ENCODE measurements around the gene MRPL23.

The MRPL23 gene

GRCh38 chr11:1989953-1990352 is 42.8 kb downstream of the MRPL23 start:
- H3K27me3 ChIP-seq, result no peaks in the 10 kb centered on the region
- H3K36me3 ChIP-seq, result no peaks in the 10 kb centered on the region
- TF ChIP-seq Cebpa-rat (IDR thresholded peaks at IDR 0.05), result no peak
- H3K9ac ChIP-seq, result no peak overlapping the region
- no peaks in the 10 kb centered on the region for H4K20me1 ChIP-seq
- no peak overlapping the region for H3K4me3 ChIP-seq
- H3K27ac ChIP-seq, result no peak overlapping the region
- no peaks in the 10 kb centered on the region for H3K9me3 ChIP-seq
- no peak overlapping the region for H3K4me2 ChIP-seq
- H3K4me1 ChIP-seq, result no peaks in the 10 kb centered on the region

GRCh38 chr11:1990872-1991578 is 43.9 kb downstream of the MRPL23 start:
- Histone ChIP-seq H4K20me1 (no peaks in the 10 kb centered on the region), H3K27ac (no peak overlapping the region)

GRCh38 chr11:1992111-1992510 is 45.0 kb downstream of the MRPL23 start:
- Histone ChIP-seq H3K36me3 (no peaks in the 10 kb centered on the region), H3K9me3 (no peaks in the 10 kb centered on the region), H3K4me3 (no peak overlapping the region), H4K20me1 (no peaks in the 10 kb centered on the region), H3K9ac (no peak overlapping the region), H3K27me3 (no peaks in the 10 kb centered on the region), H3K27ac (no peak overlapping the region), H3K4me1 (no peaks in the 10 kb centered on the region), H3K4me2 (no peak overlapping the region)
- no peak for TF ChIP-seq Cebpa-rat (IDR thresholded peaks at IDR 0.05)

More at GRCh38 chr11:1990872-1991578, 43.9 kb downstream of the MRPL23 start:
- no peak overlapping the region for H3K4me2 ChIP-seq
- no peaks in the 10 kb centered on the region for H3K4me1 ChIP-seq
- no peak overlapping the region for H3K4me3 ChIP-seq
- no peaks in the 10 kb centered on the region for H3K9me3 ChIP-seq
- no peaks in the 10 kb centered on the region for H3K36me3 ChIP-seq
- TF ChIP-seq Cebpa-rat (IDR thresholded peaks at IDR 0.05), result no peak
- H3K27me3 ChIP-seq, result no peaks in the 10 kb centered on the region
- no peak overlapping the region for H3K9ac ChIP-seq

- no peaks in the 10 kb centered on the region for H3K27me3 ChIP-seq
- TF ChIP-seq Cebpa-rat (IDR thresholded peaks at IDR 0.05), result no peak
- H3K27ac ChIP-seq, result no peak overlapping the region
- no peak overlapping the region for H3K9ac ChIP-seq
- H3K4me1 ChIP-seq, result no peaks in the 10 kb centered on the region
- no peaks in the 10 kb centered on the region for H4K20me1 ChIP-seq
- no peak overlapping the region for H3K4me2 ChIP-seq
- H3K4me3 ChIP-seq, result no peak overlapping the region
- H3K9me3 ChIP-seq, result no peaks in the 10 kb centered on the region
- no peaks in the 10 kb centered on the region for H3K36me3 ChIP-seq
Observed at GRCh38 chr11:1994121-1994520, 47.0 kb downstream of the MRPL23 start.

GRCh38 chr11:1997755-1998154 is 50.6 kb downstream of the MRPL23 start, which contains the start of gene H19:
Gene H19, minus strand, starts transcription at chr11:1997842.
- H3K9me3 ChIP-seq, result no peaks in the 10 kb centered on the region
- no peaks in the 10 kb centered on the region for H3K27me3 ChIP-seq
- H3K36me3 ChIP-seq, result no peaks in the 10 kb centered on the region
- H3K4me1 ChIP-seq, result no peaks in the 10 kb centered on the region
- H3K27ac ChIP-seq, result no peak within 1 kb of the TSS
- no peaks in the 10 kb centered on the region for H4K20me1 ChIP-seq
- no peak within 1 kb of the TSS for H3K4me3 ChIP-seq
- no peak for TF ChIP-seq Cebpa-rat (IDR thresholded peaks at IDR 0.05)
- H3K4me2 ChIP-seq, result no peak within 1 kb of the TSS
- H3K9ac ChIP-seq, result no peak within 1 kb of the TSS

GRCh38 chr11:1998290-1998689 is 51.2 kb downstream of the MRPL23 start:
- Histone ChIP-seq H3K4me1 (no peaks in the 10 kb centered on the region), H3K4me2 (no peak overlapping the region), H3K4me3 (no peak overlapping the region), H4K20me1 (no peaks in the 10 kb centered on the region), H3K27me3 (no peaks in the 10 kb centered on the region), H3K9ac (no peak overlapping the region), H3K36me3 (no peaks in the 10 kb centered on the region), H3K27ac (no peak overlapping the region), H3K9me3 (no peaks in the 10 kb centered on the region)
- TF ChIP-seq Cebpa-rat (IDR thresholded peaks at IDR 0.05), result no peak

GRCh38 chr11:1998861-1999260 is 51.7 kb downstream of the MRPL23 start:
- Histone ChIP-seq H3K27ac (no peak overlapping the region), H3K4me1 (no peaks in the 10 kb centered on the region), H3K36me3 (no peaks in the 10 kb centered on the region), H3K4me2 (no peak overlapping the region), H3K9me3 (no peaks in the 10 kb centered on the region), H3K27me3 (no peaks in the 10 kb centered on the region), H3K9ac (no peak overlapping the region), H4K20me1 (no peaks in the 10 kb centered on the region), H3K4me3 (no peak overlapping the region)
- no peak for TF ChIP-seq Cebpa-rat (IDR thresholded peaks at IDR 0.05)

- Histone ChIP-seq H3K27ac (no peak overlapping the region), H3K9me3 (no peaks in the 10 kb centered on the region), H3K36me3 (no peaks in the 10 kb centered on the region), H4K20me1 (no peaks in the 10 kb centered on the region), H3K4me3 (no peak overlapping the region), H3K27me3 (no peaks in the 10 kb centered on the region), H3K4me2 (no peak overlapping the region), H3K4me1 (no peaks in the 10 kb centered on the region), H3K9ac (no peak overlapping the region)
- TF ChIP-seq Cebpa-rat (IDR thresholded peaks at IDR 0.05), result no peak
Observed at GRCh38 chr11:2002042-2002776, 55.1 kb downstream of the MRPL23 start.

GRCh38 chr11:2002807-2003206 is 55.7 kb downstream of the MRPL23 start:
- Histone ChIP-seq H3K9ac (no peak overlapping the region), H3K9me3 (no peaks in the 10 kb centered on the region), H3K36me3 (no peaks in the 10 kb centered on the region), H3K4me2 (no peak overlapping the region), H3K4me3 (no peak overlapping the region), H3K27me3 (no peaks in the 10 kb centered on the region), H3K27ac (no peak overlapping the region), H3K4me1 (no peaks in the 10 kb centered on the region), H4K20me1 (no peaks in the 10 kb centered on the region)
- no peak for TF ChIP-seq Cebpa-rat (IDR thresholded peaks at IDR 0.05)

GRCh38 chr11:2004466-2004865 is 57.3 kb downstream of the MRPL23 start:
- no peaks in the 10 kb centered on the region for H3K36me3 ChIP-seq
- no peak overlapping the region for H3K4me2 ChIP-seq
- H4K20me1 ChIP-seq, result no peaks in the 10 kb centered on the region
- H3K9ac ChIP-seq, result no peak overlapping the region
- H3K4me1 ChIP-seq, result no peaks in the 10 kb centered on the region
- H3K4me3 ChIP-seq, result no peak overlapping the region
- no peaks in the 10 kb centered on the region for H3K9me3 ChIP-seq
- no peaks in the 10 kb centered on the region for H3K27me3 ChIP-seq
- no peak for TF ChIP-seq Cebpa-rat (IDR thresholded peaks at IDR 0.05)
- H3K27ac ChIP-seq, result no peak overlapping the region
